MM.1S (cell line): Measurements from ENCODE around the gene HERC4.

Source experiments
- DNase-seq: peaks from one replicate; pipeline ENCODE4 v3.0.0-alpha.2; 2015
- H2AFZ ChIP-seq: fragments of 300-600 bp; sonication (generic); 2 replicates; pipeline ENCODE4 v1.6.0; 2016; ENCODE audit warnings: antibody characterized with exemption, low read length
- H3F3A ChIP-seq: fragments of 300-600 bp; sonication (generic); 2 replicates; pipeline ENCODE4 v1.6.1; 2016; ENCODE audit warnings: mild to moderate bottlenecking, antibody characterized with exemption, low read length, moderate library complexity, mixed read lengths; ENCODE audit not compliant: insufficient read depth
- H3K27ac ChIP-seq: fragments of 300-600 bp; sonication (generic); 2 replicates; pipeline ENCODE4 v1.5.1; 2016; ENCODE audit warnings: mild to moderate bottlenecking, low read length
- H3K27me3 ChIP-seq: fragments of 300-600 bp; sonication (generic); replicated peaks from 2 replicates; pipeline ENCODE4 v1.6.0; 2016; ENCODE audit warnings: low read length; ENCODE audit not compliant: insufficient read depth
- H3K36me3 ChIP-seq: fragments of 300-600 bp; sonication (generic); replicated peaks from 2 replicates; pipeline ENCODE4 v1.6.1; 2016; ENCODE audit warnings: mild to moderate bottlenecking, low read length, mixed read lengths; ENCODE audit not compliant: insufficient read depth
- H3K4me1 ChIP-seq: fragments of 300-600 bp; sonication (generic); 2 replicates; pipeline ENCODE4 v1.6.1; 2016; ENCODE audit warnings: low read length, mixed read lengths
- H3K4me2 ChIP-seq: fragments of 300-600 bp; sonication (generic); 2 replicates; pipeline ENCODE4 v1.6.0; 2016; ENCODE audit warnings: low read depth, low read length
- H3K4me3 ChIP-seq: fragments of 300-600 bp; sonication (generic); 2 replicates; pipeline ENCODE4 v1.5.1; 2016; ENCODE audit warnings: low read length, mixed read lengths
- H3K79me2 ChIP-seq: fragments of 300-600 bp; sonication (generic); 2 replicates; pipeline ENCODE4 v1.6.1; 2016; ENCODE audit warnings: mixed run types, low read length, mixed read lengths
- H3K9ac ChIP-seq: fragments of 300-600 bp; sonication (generic); 2 replicates; pipeline ENCODE4 v1.6.1; 2016; ENCODE audit warnings: low read length, mixed read lengths
- H3K9me2 ChIP-seq: fragments of 300-600 bp; sonication (generic); replicated peaks from 2 replicates; pipeline ENCODE4 v1.6.1; 2016; ENCODE audit warnings: mild to moderate bottlenecking, low read length, mixed read lengths; ENCODE audit not compliant: insufficient read depth
- H3K9me3 ChIP-seq: fragments of 300-600 bp; sonication (generic); replicated peaks from 2 replicates; pipeline ENCODE4 v1.6.1; 2016; ENCODE audit warnings: mild to moderate bottlenecking, low read length, mixed read lengths; ENCODE audit not compliant: insufficient read depth
- H4K20me1 ChIP-seq: fragments of 300-600 bp; sonication (generic); 2 replicates; pipeline ENCODE4 v1.6.1; 2016; ENCODE audit warnings: mild to moderate bottlenecking, low read length, moderate library complexity, mixed read lengths; ENCODE audit not compliant: insufficient read depth
- EZH2 ChIP-seq: fragments of 300-600 bp; sonication (generic); optimal IDR thresholded peaks from 2 replicates; pipeline ENCODE3; 2017; ENCODE audit warnings: low read depth, mild to moderate bottlenecking, antibody characterized with exemption, low read length, mixed read lengths
- EZH2phosphoT487 ChIP-seq: fragments of 300-600 bp; sonication (generic); IDR thresholded peaks from 2 replicates; pipeline ENCODE4 v1.6.1; 2018; ENCODE audit warnings: antibody characterized with exemption, low read length
- TF ChIP-seq, protein P1 (sequence below): fragments of 300-600 bp; sonication (generic); IDR thresholded peaks from 2 replicates; pipeline ENCODE4 v1.5.1; 2016; ENCODE audit warnings: antibody characterized with exemption, low read length, mixed read lengths

The HERC4 gene

DNA sequence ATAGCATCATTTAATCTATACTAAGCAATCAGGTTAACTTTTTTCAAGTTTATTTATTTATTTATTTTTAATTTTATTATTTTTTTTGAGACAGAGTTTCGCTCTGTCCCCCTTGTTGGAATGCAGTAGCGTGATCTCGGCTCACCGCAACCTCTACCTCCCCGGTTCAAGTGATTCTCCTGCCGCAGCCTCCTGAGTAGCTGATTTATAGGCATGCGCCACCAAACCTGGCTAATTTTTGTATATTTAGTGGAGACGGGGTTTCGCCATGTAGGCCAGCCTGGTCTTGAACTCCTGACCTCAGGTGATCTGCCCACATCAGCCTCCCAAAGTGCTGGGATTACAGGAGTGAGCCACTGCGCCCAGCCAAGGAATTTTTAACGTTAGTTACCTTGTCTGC lies 33.6 kb upstream of the HERC4 start:
- Histone ChIP-seq H3K4me2 (no peak overlapping the region), H3K9me2 (no peaks in the 10 kb centered on the region), H3K27me3 (no peaks in the 10 kb centered on the region), H3K9ac (no peak overlapping the region), H3K9me3 (no peaks in the 10 kb centered on the region), H3F3A (no peaks in the 10 kb centered on the region), H4K20me1 (no peaks in the 10 kb centered on the region), H3K27ac (no peak overlapping the region), H3K36me3 (no peaks in the 10 kb centered on the region), H2AFZ (no peak overlapping the region), H3K4me1 (no peaks in the 10 kb centered on the region), H3K4me3 (no peak overlapping the region), H3K79me2 (no peaks in the 10 kb centered on the region)
- DNase-seq = no peak
- no peak for TF ChIP-seq EZH2

DNA sequence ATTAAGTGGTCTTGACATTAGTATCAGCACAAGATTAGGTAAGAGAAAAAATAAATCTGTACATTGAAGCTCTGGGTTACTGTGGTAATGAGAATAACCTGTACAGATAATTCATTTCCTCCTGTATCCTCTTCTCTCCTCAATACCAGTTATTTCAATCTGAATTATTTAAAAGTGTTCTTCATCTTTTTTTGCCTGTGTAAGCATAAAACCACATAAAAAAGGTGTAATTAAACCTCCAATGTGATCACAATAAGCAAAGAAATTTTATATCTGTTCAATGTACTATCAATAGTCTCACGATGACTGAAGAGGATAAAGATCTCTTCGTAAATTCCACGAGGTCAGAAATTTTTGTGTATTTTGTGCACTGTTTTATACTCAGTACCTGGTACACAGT lies 33.0 kb upstream of the HERC4 start:
- H3K36me3 ChIP-seq = no peaks in the 10 kb centered on the region
- no peaks in the 10 kb centered on the region for H3K27me3 ChIP-seq
- no peak overlapping the region for H3K9ac ChIP-seq
- H3K4me1 ChIP-seq = no peaks in the 10 kb centered on the region
- DNase-seq = no peak
- no peaks in the 10 kb centered on the region for H3K9me2 ChIP-seq
- H3K27ac ChIP-seq = no peak overlapping the region
- no peaks in the 10 kb centered on the region for H3K9me3 ChIP-seq
- H3K4me2 ChIP-seq = no peak overlapping the region
- H4K20me1 ChIP-seq = no peaks in the 10 kb centered on the region
- TF ChIP-seq EZH2phosphoT487 (no peak), EZH2 (no peak)
- TF ChIP-seq, protein P1, sequence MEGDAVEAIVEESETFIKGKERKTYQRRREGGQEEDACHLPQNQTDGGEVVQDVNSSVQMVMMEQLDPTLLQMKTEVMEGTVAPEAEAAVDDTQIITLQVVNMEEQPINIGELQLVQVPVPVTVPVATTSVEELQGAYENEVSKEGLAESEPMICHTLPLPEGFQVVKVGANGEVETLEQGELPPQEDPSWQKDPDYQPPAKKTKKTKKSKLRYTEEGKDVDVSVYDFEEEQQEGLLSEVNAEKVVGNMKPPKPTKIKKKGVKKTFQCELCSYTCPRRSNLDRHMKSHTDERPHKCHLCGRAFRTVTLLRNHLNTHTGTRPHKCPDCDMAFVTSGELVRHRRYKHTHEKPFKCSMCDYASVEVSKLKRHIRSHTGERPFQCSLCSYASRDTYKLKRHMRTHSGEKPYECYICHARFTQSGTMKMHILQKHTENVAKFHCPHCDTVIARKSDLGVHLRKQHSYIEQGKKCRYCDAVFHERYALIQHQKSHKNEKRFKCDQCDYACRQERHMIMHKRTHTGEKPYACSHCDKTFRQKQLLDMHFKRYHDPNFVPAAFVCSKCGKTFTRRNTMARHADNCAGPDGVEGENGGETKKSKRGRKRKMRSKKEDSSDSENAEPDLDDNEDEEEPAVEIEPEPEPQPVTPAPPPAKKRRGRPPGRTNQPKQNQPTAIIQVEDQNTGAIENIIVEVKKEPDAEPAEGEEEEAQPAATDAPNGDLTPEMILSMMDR = no peak
- H2AFZ ChIP-seq = no peak overlapping the region
- H3K79me2 ChIP-seq = no peaks in the 10 kb centered on the region
- H3F3A ChIP-seq = no peaks in the 10 kb centered on the region
- H3K4me3 ChIP-seq = no peak overlapping the region

- Histone ChIP-seq H3K4me3 (no peak overlapping the region), H4K20me1 (no peaks in the 10 kb centered on the region), H3K36me3 (no peaks in the 10 kb centered on the region), H3K4me1 (no peaks in the 10 kb centered on the region), H3K9ac (no peak overlapping the region), H3F3A (no peaks in the 10 kb centered on the region), H3K4me2 (no peak overlapping the region), H3K9me2 (no peaks in the 10 kb centered on the region), H3K9me3 (no peaks in the 10 kb centered on the region), H2AFZ (no peak overlapping the region), H3K27me3 (no peaks in the 10 kb centered on the region), H3K27ac (no peak overlapping the region), H3K79me2 (no peaks in the 10 kb centered on the region)
- TF ChIP-seq, protein P1 = no peak
- no peak for TF ChIP-seq EZH2
- TF ChIP-seq EZH2phosphoT487 = no peak
- DNase-seq = no peak
Observed at GRCh38 chr10:68107651-68108050, 32.6 kb upstream of the HERC4 start.

DNA sequence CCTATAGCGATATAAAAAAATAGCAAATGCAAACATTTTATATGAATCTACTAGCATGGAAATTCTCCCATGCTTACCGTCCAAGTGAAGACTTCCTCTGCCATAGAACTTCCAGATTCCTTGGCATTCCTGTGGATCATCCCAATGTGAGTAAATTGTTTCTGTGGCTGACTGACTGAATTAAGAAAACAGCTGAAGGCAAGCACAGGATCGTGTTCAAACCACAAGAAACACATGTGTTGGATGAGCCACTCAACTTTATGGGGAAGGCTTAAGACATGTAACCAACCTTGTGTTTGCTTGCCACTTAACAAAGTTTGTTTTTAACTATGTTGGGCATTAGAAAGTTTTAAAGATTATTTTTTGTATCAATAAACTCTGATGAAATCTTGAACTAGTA lies 31.6 kb upstream of the HERC4 start:
- Histone ChIP-seq H3K9me2 (no peaks in the 10 kb centered on the region), H3K4me1 (no peaks in the 10 kb centered on the region), H3K36me3 (no peaks in the 10 kb centered on the region), H3K4me2 (no peak overlapping the region), H2AFZ (no peak overlapping the region), H3K27me3 (no peaks in the 10 kb centered on the region), H4K20me1 (no peaks in the 10 kb centered on the region), H3K9ac (no peak overlapping the region), H3K27ac (no peak overlapping the region), H3K9me3 (no peaks in the 10 kb centered on the region), H3K79me2 (no peaks in the 10 kb centered on the region), H3F3A (no peaks in the 10 kb centered on the region), H3K4me3 (no peak overlapping the region)
- TF ChIP-seq EZH2phosphoT487 (no peak), EZH2 (no peak)
- TF ChIP-seq, protein P1 = no peak
- DNase-seq = no peak
